Myocyte (in vitro differentiated cells): ENCODE data around the gene MYRF. TPM values are rescaled to one million over a fixed set of nuclear protein-coding genes. Genes with fewer than 3 reads are reported as not detected.
A peak's percentile ranks its signal among the peaks of the same experiment; 100 is the strongest.

ENCODE experiments used
- DNase-seq: peaks from one replicate; pipeline ENCODE4 v3.0.0-alpha.2; 2012; ENCODE audit warnings: low read depth
- total RNA-seq: library from RNA; depleted of rRNA; stranded (reverse); fragments of >200 nt; gene quantifications from 2 replicates; pipeline ENCODE4 v1.2.3, GENCODE V29; 2014

Gene MYRF
- total RNA-seq, 1 donor from 2014 or later, result 0.03 TPM

DNA sequence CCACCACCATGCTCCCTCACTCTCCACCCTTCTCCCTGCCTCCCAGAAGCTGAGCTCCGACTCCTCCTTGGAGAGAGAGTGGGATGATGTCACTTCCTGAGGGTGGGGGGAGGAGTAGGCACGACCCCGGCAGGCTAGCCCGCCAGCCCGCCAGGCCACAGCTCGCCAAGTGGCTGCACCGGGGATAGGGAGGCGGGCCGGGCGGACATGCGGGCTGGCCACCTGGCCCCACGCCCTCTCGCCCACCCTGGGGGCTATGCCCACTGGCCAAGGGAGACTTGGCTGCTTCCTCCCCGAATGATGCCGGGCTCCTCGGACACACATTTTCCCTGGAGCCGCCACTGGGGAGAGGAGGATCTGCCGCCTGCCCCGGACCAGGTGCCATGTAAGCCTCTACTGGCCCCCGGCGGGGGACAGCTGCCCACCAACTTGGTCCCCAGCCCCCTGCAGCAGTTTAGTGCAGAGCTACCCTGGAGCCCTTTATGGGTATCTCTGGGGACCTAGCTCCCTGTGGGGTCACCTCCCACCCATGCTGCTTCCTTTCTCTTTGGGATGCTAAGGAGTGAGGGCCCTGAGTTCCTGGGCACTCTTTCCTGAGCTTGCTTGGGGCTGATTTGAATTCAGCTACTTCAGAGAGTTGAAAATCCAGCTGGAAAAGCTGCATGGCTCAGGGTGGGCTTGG is 33.7 kb upstream of the MYRF start:
- no peak for DNase-seq

DNA sequence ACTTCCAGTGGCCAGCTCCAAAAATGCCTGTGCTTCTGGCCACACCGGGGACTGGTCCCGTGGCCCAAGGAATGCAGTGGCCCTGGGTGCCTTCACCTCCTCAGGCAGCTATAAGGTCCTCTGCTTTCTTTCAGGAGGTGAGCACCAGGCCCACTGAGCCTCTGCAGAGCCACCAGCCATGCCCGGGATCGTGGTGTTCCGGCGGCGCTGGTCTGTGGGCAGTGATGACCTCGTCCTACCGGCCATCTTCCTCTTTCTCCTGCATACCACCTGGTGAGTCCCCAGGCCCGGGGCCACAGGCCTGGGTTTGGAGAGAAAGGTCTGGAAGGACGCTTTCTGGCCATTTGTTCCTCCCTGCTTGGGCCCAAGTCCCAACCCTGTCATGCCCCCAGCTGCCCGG is 32.5 kb upstream of the MYRF start:
- no peak for DNase-seq

DNA sequence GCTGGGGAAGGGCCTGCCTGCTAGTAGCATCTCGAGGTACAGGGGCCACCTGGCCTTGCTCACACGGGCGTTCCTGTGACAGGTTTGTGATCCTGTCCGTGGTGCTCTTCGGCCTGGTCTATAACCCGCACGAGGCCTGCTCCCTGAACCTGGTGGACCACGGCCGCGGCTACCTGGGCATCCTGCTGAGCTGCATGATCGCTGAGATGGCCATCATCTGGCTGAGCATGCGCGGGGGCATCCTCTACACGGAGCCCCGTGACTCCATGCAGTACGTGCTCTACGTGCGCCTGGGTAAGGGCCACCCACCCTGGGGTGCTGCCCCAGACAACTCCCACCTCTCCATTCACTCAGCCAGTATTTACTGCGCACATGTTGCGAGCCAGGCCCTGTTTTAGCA is 31.8 kb upstream of the MYRF start:
- no peak for DNase-seq

DNA sequence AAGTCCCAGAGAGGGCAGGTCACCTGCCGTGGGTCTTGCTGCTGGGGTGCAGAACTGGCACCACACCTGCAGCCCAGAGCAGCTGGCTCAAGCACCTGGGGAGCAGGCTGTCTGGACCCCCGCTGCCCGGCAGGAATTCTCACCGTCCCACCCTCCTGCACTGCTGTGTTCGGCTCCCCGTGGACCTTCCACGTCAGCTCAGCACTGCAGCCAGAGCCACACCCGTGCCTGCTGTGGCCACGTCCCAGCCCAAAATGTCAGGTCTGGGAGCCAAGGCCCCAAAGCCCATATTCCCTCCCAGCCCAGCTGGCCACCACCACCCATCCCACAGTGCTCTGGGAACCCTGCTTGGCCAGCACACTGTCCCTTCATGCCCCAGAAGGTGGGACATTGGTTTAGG is 28.0 kb upstream of the MYRF start:
- no peak for DNase-seq

DNA sequence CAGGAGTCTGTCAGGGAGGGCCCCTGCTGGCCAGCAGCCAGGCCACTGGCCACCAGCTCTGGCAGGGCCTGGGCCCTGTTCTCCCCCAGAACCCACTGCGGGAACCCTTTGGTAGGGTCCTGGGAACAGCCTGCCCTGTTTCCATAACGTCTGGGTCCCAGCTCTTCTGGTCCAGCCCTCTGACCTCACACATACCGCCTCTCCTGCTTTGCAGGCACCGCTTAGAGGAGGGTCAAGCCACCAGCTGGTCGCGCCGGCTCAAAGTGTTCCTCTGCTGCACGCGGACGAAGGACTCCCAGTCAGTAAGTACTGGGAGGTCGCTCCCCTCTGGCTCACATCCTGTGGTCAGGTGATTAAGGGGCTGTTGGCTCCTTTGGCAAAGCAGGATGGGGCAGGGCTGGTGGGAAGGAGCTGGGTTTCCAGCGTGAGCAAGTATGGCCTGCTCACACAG is 26.6 kb upstream of the MYRF start:
- DNase-seq, result no peak

DNA sequence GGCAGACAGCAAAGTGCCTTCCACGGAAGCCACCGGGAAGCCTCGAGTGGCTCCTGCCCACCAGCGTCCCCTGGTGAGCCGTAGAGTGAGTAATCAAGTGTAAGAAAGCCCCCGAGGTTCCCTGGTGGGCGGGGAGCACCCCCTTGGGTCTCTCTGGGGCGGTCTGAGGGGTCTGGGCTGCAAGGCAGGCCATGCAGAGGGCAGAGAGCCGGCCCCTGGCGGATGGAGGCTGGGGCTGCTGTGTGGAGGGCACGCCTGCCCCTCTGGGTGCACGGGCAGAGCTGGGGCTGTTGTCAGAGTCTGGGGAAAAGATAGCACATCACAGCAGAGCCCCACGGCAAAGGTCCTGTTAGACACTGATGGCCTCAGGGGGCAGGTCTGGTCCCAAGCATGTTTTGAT is 25.7 kb upstream of the MYRF start:
- DNase-seq, result no peak

DNA sequence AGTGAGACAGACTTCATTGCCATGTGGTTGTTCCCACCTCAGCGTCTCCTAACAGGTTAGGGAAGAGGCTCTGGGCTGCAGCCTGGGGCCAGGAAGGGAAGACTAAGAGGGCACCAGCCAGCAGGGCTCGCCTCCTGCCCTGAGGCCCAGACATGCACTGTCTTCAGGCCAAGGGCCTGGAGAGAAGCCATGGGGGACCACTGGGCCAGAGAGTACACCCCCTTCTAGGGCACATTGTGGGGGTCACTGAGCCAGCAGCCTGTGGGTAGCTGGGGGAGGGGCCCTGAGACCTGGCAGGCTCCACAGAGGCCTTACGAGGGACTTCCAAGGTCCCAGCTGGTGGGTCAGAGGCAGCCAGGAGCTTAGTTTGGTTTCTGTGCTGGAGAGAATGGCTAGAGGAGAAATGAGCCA is 25.0 kb upstream of the MYRF start:
- DNase-seq, result no peak

DNA sequence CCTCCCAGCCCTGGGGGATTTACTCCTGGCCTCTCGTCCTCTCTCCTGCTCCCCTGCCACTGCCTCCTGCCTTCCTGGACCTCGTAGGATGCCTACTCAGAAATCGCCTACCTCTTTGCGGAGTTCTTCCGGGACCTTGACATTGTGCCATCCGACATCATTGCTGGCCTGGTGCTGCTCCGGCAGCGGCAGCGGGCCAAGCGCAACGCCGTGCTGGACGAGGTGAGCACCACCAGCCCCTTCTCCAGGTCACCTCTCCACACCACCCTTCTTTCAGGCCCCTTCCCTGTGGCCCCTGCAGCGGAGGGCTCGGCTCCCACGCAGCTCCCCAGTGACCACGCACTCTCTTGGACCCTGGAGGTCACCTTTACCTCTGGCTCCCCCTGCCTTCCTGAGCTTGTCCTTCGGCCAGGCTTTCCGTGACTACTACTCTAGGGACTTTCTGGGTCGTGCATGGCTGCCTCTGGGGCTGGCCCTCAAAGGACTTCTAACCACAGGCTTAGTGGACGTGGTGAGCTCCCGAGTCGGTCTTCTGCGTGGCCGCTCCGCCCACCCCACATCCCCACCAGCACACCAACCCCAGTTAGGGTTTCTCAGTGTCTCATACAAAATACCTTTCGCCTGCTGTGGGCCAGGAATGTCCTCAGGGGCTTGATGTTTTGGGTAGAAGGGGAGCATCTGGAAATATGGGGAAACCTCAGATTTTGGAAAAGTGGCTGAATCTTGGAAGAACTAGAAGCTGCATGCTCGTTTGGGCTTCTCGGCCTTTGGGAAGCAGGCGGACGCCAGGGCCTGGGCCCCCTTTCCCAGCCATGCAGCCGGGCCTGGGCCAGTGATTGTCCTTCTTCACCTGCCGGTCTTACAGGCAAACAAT is 24.1 kb upstream of the MYRF start:
- DNase-seq, result peak; percentile 67

DNA sequence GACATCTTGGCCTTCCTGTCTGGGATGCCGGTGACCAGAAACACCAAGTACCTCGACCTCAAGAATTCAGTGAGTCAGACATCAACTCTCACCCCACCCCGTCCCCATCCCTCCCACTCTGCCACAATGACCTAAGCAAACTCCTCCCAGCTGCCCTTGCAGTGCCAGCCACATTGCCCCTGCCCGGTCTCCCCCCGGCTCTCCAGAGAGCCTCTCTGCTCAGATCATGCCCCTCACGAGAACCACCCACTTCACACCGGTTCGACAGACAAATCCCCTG is 23.6 kb upstream of the MYRF start:
- DNase-seq, result peak; percentile 76

DNA sequence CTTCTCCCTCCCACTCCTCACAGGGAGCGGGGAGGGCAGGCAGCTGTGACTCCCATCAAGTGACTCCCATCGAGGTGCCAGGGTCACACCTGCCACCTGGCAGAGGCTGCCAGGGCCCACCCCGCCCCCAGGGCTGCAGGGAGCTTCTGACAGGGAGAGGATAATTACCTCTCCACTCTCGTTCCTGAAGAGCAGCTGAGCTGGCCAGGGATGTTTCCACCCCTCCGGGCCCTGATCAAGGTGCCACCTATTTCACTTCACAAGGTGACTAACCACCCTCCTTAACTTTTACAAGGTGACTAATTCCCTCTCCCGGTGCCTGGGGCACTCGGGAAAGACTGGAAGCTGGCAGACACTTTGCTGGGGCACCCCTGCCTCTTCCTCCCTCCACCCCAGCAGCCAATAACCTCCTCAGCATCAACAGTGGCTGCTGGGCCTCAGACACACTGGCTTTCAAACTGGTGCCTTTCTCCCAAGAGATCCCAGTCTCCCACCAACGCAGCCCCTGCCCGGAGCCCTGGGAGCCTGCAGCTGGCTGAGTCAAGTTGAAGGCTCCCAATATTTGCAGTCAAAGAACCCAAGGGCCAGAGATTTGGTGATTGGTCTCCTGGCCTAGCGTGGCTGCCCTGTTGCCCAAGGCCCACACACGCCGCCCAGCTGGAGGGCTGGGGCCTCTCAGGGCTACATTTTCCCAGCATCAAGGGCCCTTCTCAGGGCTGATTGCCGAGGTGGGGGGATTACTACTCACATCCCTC is 22.0 kb upstream of the MYRF start:
- no peak for DNase-seq

DNA sequence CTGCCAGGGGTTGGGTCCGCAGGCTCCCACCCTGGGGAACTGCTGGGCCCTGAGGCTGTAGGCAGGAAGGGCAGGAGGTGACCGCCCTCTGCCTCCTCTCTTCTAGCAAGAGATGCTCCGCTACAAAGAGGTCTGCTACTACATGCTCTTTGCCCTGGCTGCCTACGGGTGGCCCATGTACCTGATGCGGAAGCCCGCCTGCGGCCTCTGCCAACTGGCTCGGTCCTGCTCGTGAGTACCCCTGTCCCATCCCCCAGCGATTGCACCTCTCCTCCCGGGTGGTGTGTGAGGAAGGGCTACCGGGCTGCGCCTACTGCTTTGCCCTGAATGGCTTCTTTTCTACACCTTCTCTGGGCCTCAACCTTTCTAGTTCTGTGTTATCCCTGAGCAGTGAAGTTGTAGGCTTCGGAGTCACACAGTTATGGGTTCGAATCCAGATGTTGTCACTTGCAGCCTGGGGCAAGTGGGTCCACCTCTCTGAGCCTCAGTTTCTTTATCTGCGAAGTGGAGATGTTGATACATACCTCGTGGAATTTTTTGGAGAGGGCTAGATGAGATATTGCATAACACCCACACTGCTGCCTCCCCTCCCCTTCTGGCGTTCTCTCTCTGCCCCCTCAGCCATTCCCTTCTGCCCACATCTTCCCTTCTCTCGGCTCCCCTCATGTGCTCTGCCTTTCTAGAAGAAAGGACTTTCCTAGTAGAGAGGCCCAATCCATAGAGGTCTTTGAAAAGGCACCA is 21.1 kb upstream of the MYRF start:
- no peak for DNase-seq

DNA sequence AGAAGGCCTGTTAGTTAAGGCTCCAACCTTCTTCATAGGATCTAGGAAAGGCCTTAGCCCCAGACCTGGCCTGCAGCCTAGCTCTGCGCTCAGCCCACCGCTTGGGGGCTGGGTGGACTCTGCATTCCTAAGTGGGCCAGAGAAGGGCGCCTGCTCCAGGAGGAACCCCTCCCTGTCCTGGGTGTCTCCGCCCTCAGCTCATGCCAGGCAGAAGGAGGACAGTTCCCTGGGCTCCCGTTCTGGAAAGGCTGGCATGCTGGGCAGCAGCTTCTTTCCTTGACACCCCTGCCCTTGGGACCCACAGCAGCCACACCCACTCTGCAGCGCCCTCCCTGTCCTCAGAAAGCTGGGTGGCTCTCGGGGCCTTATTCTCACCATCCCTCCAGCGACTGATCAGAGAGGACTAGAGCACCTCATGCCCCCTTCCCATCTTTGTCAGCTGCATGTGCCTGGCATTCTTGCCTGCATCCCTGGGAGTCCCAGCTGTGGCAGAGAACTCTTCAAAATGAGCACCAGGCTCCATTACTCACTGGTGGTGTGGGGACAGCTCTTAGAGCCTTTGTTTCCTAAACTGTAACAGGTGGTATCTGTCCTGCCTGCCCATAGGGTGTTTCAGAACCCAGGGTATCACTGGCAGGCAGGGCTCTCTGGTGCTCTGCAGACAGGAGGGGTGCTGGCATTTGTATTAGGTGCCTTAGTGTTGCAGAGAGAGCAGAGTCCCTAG is 20.3 kb upstream of the MYRF start:
- no peak for DNase-seq

DNA sequence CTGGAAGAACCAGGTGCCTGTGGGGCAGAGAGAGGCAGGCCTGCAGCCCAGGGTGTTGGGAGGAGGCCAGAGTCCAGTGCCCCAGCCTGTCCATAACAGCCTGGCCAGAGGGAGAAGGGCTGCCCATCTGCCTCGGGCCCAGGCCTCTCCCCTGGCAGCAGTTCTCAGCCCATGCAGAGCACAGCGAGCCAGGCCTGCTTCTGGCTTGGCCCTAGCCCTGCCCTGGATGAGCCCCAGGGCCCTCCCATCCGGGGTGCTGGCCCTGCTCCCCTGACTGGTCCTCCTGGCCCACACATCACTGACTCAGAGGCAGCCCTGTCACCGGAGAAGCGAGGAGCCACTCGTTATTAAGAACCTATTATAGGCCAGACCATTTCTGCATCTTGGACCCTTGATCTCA is 19.7 kb upstream of the MYRF start:
- DNase-seq, result peak; percentile 48

DNA sequence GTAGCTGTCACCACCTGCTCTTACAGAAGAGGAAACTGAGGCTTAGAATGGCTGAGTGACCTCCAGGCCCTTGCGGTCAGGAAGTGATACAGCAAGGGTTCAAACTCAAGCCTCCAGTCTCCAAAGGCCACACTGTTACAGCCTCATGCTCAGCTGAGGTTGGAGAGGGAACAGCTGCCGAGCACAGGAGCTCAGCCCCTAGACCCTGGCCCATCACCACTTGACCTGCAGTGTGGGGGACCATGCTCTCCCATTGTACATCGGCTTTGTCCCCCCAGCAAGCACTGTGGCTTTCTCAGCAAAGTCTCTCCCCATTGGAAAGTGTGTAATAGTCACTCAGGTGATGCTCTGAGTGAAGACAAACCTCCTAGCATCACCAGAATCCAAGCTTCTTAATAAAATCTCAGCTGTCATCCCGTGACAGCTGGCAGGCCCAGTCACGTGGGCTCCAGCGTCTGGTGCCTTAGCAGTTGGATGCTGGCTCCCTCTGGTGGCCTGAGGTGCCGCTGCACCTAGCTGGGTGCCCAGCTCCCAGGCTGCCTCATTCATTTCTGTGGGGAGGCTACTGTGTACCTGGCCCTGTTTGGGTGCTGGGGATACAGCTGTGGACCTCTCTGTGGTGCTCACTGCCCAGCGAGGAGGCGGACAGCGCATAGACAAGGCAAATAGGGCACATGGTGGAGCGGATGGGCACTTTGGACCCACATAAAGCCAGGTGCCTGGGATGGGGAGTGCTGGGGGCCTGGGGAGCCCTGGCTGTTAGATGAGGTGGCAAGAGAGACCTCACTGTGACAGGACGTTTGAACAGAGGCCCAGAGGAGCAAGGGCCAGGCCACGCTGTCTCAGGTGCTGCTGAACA is 19.1 kb upstream of the MYRF start:
- peak; percentile 93 for DNase-seq

DNA sequence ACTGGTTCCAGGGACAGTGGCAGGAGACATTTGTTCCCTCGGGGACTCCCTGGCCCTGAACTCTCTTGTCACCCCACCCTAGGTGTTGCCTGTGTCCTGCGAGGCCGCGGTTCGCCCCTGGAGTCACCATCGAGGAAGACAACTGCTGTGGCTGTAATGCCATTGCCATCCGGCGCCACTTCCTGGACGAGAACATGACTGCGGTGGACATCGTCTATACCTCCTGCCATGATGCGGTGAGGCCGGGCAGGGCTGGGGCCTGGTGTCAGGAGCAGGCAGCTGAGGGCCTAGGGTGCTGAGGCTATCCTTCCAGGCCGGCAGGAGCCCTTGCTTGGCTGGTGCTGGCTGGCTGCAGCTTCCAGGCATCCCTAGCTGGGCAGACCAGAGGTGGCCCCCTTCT is 17.7 kb upstream of the MYRF start:
- no peak for DNase-seq

DNA sequence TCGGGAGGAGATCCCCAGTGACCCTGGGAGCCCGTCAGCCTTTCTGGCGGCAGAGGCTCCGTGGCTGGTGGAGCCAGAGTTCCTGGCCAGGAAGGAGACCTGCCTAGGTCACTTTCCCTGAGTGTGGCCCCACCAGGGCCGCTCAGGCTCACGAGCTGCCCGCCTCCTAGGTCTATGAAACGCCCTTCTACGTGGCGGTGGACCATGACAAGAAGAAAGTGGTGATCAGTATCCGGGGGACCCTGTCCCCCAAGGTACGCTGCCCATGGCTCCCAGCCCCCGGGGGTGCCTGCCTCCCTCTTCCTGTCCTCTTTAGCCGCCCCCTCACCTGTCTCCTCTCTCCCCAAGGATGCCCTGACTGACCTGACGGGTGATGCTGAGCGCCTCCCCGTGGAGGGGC is 17.0 kb upstream of the MYRF start:
- no peak for DNase-seq

DNA sequence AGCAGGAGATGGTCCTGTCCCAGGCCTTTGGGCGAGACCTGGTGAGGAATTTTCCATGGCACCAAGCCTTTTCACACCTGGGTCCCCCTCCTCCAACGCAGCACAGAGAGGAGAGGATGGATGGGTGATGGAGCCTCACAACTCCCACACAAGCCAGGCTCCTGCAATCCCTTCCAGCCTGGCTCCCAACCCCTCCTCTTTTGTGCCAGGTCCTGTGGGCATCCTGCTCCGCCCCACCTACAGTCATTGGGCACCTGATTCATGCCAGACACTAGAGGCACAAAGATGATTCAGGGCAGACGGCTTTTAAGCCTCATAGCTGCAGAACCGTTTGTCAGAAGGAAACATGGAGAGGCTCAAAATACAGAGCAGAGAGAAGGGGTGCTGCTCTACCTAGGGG is 16.1 kb upstream of the MYRF start:
- no peak for DNase-seq

DNA sequence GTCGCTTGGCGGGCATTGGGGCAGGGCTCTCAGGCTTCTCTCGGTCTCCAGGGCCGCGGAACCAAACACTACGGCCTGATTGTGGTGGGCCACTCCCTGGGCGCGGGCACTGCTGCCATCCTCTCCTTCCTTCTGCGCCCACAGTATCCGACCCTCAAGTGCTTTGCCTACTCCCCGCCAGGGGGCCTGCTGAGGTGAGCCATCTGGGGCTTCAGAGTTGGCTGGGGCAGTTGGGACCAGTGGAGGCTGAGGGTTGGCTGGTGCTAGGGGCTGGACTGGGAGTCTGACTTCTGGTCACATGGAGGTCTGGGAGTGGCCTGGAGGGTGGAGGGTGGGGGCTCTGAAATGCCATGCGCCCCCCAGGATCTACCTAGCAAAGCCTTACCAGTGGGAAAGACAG is 15.3 kb upstream of the MYRF start:
- DNase-seq, result no peak

DNA sequence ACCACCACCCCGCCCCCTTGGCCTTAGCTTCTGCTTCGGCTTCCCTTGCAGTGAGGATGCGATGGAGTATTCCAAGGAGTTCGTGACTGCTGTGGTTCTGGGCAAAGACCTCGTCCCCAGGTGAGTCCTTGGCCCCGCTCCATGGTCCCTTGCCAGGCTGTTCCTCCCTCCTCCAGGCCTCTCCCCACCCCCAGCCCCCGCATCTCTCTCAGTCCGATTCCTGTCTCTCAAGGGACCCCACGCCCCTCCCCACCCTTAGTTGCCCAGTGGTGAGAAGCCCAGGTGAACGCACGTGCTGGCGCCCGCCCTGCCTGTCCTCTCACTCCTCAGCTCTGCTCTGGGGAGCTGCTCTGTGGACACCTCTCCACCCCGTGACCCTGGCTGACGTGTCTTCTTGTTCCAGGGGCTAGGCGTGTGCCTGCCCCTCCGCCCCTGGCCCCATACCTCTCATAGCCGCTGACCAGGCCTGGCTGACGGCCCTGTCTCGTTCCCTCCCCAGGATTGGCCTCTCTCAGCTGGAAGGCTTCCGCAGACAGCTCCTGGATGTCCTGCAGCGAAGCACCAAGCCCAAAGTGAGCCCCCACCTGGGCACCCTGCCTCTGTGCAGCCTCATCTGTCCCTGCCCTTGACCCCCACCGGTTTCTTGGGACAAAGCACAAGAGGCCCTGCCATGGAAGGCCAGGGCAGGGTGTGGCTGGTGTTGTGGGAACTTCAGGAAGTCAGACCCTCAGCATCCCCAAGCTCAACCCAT is 14.6 kb upstream of the MYRF start:
- no peak for DNase-seq
